HG03469 (cell line): ENCODE measurements around the gene LRRC36.

Experiments used
- ATAC-seq: cut with Tn5 transposase; IDR thresholded peaks from one replicate; pipeline ENCODE4 v1.9.1; 2021; ENCODE audit warnings: mild to moderate bottlenecking, moderate library complexity, moderate number of reproducible peaks; ENCODE audit not compliant: unreplicated experiment

LRRC36 gene, protein sequence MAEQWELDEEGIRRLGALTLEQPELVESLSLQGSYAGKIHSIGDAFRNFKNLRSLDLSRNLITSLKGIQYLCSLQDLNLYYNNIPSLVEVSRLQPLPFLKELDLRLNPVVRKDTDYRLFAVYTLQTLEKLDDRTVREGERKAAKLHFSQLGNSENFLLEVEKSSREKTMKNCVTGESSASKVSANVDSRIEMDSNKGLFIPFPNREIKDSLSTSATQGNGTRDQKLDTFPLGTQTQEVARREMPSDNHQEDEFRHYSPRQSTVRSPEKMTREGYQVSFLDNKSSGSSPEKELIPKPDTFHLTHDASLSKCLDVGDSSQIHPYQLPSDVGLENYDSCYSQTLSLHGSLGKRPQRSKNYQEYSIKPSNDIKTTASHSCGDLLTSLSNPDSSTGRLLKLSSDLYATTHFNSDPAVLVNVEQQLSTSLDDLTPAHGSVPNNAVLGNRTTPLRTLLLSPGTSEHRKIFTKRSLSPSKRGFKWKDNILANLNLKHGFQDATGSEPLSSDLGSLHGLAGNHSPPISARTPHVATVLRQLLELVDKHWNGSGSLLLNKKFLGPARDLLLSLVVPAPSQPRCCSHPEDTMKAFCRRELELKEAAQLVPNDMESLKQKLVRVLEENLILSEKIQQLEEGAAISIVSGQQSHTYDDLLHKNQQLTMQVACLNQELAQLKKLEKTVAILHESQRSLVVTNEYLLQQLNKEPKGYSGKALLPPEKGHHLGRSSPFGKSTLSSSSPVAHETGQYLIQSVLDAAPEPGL

GRCh38 chr16:67326472-67327309 is at the start of gene LRRC36, which contains the start of gene KCTD19:
Gene LRRC36 (plus strand): TSS chr16:67326815. CDS start chr16:67326863, 48 bp downstream.
Gene KCTD19 (minus strand): TSS chr16:67326741. CDS start chr16:67326707, 34 bp downstream.
- no peak for ATAC-seq

GRCh38 chr16:67277294-67277998 is 49.2 kb upstream of the LRRC36 start:
- no peak for ATAC-seq

- no peak for ATAC-seq
Measured at GRCh38 chr16:67277999-67278772, 48.4 kb upstream of the LRRC36 start.

DNA sequence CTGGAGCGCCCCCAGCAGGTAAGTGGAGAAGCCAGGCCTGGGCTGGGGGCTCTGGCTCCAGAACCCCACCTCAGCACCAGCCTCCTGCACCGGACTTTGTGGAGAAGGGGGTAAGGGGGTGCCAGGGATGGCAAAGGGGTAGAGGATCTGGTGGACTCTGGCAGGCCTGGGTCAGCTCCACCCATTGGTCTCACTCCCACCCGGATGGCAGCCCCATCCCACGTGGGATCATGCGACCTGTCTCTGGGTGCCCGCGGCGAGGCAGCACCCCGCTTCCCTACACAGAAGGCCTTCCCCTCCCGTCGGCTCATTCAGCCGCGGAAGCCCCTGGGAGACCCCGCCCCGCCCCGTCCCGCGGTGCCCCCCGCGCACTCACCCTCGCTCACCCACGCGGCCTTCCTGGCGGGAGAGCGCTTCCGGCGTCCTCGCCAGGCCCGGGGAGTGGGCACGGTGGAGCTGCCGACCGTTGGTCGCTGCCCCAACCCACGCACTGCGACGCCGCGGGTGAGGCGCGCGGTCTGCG is 47.8 kb upstream of the LRRC36 start:
- no peak for ATAC-seq

DNA sequence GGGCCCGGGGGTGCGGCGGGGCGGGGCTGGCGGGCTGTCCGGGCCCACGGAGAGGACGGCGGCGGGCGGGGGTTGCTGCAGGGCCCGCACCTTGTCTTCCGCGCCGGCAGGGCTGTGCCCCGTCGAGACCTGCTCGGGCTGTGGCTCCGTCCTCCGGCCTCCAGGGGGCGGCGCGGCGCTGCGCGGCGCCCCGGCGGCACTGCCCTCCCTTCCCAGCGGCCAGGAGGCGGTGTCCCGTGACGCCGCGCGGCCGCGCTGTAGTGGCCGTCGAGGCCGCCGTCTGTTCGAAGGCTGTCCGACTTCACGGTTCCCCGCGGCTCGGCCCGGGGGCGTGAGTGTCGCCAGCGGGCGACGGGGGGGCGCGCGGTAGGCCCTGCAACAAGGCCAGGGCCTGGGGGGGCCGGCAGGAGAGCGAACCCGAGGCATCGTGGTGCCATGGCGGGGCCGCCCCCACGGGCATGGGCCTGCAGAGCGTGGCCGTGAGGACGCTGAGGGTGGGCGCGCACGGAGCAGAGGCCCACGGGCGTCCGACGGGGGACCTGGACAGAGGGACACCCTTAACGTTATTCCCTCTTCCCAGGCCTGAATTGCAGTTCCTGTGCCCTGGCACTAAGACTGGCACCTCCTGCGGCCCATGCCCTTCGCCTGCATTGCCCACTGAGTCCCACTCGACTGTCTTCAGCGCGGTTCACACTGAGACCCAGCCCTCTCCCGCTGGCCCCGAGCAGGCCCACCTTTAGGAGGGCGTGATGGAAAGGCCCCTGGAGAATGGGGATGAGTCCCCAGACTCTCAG is 47.1 kb upstream of the LRRC36 start, which contains the start of gene PLEKHG4:
PLEKHG4 (plus strand) TSS at position 237 of the 794 bp plus-strand sequence; CDS start at position 750, 513 bp downstream.
- ATAC-seq, result no peak

DNA sequence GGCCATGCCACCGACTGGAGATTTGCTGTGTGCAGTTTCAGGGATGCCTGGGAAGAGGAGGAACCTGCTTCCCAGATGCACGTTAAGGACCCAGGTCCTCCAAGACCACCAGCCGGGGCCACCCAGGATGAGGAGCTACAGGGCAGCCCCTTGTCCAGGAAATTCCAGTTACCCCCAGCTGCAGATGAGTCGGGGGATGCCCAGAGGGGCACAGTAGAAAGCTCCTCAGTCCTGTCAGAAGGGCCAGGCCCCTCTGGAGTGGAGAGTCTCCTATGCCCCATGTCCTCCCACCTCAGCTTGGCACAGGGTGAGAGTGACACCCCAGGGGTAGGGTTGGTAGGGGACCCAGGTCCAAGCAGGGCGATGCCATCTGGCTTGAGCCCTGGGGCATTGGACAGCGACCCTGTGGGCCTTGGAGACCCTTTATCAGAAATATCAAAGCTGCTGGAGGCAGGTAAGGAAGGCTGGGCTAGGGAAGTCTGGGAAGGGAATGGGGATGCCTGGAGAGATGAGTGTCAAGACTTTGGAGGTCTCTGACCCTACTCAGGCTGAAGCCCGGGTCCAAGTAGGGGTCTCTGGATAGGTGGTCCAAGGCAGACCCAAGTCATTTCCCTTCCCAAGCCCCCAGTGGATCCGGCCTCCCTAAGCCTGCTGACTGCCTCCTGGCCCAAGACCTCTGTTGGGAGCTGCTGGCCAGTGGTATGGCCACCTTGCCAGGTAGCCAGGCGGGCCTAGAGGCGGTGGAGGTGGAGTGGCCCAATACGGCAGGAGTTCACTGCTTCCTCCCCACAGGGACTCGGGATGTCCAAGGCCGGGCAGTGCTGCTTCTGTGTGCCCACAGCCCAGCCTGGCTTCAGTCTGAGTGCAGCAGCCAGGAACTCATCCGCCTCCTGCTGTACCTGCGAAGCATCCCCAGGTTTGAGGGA is 46.3 kb upstream of the LRRC36 start:
- no peak for ATAC-seq

DNA sequence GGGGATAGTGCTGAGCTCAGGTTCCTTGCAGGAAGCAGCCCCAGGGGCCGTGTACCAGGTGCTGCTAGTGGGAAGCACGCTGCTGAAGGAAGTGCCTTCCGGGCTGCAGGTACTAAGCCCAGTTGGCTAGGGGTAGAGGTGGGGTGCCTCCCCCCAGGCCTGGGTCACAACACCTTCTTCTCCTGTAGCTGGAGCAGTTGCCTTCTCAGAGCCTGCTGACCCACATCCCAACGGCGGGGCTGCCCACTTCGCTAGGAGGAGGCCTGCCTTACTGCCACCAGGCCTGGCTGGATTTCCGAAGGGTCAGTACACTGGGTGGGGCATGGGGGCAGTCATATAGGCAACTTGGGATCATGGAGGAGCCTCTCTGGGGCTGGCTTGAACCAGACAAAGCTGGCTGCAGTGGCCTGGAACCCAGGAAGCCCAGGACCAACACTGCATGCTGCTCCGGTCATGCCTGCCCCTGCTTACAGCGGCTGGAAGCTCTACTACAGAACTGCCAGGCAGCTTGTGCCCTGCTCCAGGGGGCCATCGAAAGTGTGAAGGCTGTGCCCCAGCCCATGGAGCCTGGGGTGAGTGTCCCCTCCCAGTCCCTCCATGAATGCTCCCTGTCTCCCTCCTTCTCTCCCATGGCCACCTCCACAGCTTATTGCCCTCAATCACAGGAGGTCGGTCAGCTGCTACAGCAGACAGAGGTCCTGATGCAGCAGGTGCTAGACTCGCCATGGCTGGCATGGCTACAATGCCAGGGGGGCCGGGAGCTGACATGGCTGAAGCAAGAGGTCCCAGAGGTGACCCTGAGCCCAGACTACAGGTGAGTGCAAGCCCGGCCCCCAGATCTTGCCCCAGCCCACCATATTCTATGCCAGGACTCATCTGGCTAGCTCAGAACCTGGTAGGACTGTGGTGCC is 44.8 kb upstream of the LRRC36 start:
- ATAC-seq, result no peak

GRCh38 chr16:67282447-67282805 is 44.2 kb upstream of the LRRC36 start:
- no peak for ATAC-seq

- no peak for ATAC-seq
Measured at GRCh38 chr16:67283039-67283825, 43.4 kb upstream of the LRRC36 start.

GRCh38 chr16:67283826-67284555 is 42.6 kb upstream of the LRRC36 start:
- no peak for ATAC-seq

GRCh38 chr16:67284699-67285646 is 41.6 kb upstream of the LRRC36 start:
- ATAC-seq, result no peak

DNA sequence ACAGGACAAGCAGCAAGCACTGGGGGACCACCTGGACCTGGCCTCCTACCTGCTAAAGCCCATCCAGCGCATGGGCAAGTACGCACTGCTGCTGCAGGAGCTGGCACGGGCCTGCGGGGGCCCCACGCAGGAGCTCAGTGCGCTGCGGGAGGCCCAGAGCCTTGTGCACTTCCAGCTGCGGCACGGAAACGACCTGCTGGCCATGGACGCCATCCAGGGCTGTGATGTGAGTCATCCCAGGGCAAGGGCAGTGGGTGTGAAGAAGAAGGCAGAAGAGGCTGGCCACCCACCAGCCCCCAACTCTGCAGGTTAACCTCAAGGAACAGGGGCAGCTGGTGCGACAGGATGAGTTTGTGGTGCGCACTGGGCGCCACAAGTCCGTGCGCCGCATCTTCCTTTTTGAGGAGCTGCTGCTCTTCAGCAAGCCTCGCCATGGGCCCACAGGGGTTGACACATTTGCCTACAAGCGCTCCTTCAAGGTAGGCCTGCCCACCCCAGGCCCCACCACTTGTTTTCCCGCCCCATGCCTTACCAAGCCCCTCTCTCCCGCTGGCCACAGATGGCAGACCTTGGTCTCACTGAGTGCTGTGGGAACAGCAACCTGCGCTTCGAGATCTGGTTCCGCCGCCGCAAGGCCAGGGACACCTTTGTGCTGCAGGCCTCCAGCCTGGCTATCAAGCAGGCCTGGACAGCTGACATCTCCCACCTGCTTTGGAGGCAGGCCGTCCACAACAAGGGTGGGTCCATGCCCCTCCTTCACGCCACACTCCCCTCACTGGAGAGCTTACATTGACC is 40.0 kb upstream of the LRRC36 start:
- no peak for ATAC-seq

- ATAC-seq, result no peak
Measured at GRCh38 chr16:67287960-67288359, 38.7 kb upstream of the LRRC36 start.
